GM21786 (cell line): ENCODE results near the gene ARMC6.

Experiments
- ATAC-seq: cut with Tn5 transposase; IDR thresholded peaks from one replicate; pipeline ENCODE4 v1.9.1; 2021; ENCODE audit not compliant: unreplicated experiment

ARMC6 gene

DNA sequence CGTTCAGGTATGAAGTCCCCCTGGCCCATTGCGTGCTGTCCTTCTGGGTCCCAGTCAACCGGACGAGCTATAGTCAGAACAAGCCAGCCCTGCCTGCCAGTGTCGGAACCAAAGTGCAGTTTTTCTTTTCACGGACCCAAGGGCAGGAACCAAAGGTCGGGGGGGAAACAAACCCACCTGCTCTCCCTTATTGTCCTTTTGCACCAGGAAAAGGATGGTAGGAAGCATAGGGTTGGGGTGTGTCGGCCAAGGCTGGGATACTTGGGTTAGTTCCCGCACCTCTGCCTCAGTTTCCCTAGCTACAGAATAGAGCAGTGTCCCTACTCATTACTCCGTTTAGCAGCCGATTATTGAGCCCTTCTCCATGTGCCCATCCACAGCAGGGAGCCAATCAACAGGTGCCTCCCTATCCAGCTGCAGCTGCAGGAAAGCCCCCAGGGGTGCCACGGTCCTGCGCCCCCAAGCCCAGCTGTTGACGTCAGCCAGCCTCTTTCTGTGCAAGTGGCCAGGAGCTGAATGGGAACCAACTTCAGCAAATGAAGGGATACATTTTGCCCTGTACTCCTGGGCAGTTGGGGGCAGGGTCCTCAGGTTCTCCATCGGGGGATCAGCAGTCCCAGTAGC lies 21.0 kb downstream of the ARMC6 start:
- no peak for ATAC-seq

DNA sequence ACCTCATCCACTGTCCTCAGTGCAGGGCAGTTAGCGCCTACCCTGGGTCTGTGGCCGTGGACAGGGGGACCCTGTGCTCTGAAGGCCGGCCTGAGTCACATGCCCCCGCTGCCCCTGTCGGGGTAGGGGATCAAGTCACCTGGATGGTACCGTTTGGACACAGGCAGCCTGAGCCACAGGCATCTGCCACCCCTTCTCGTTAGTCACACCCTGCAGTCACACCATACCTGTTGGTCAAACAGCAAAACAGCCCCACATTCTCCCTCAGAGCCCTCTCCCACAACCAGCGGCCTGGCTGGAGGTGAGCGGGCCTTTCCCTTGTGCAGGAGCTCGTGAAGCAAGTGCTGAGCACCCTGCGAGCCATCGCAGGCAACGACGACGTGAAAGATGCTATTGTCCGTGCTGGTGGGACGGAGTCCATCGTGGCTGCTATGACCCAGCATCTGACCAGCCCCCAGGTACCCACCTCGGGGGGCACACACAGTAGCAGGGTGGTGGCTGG lies 21.6 kb downstream of the ARMC6 start:
- ATAC-seq = no peak

DNA sequence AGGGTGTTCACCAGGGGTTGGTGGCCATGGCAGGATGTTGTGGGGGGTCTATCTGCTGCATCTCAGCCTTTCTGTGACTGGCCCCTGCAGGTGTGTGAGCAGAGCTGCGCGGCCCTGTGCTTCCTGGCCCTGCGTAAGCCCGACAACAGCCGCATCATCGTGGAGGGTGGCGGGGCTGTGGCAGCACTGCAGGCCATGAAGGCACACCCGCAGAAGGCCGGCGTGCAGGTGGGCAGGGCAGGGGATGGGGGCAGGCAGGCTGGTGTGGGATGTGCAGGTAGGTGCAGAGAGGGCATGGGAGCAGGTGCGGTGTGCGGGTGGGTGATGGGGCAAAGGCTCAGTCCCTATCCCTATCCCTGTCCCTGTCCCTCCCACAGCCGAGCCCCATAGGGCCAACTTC lies 22.3 kb downstream of the ARMC6 start:
- ATAC-seq = no peak

DNA sequence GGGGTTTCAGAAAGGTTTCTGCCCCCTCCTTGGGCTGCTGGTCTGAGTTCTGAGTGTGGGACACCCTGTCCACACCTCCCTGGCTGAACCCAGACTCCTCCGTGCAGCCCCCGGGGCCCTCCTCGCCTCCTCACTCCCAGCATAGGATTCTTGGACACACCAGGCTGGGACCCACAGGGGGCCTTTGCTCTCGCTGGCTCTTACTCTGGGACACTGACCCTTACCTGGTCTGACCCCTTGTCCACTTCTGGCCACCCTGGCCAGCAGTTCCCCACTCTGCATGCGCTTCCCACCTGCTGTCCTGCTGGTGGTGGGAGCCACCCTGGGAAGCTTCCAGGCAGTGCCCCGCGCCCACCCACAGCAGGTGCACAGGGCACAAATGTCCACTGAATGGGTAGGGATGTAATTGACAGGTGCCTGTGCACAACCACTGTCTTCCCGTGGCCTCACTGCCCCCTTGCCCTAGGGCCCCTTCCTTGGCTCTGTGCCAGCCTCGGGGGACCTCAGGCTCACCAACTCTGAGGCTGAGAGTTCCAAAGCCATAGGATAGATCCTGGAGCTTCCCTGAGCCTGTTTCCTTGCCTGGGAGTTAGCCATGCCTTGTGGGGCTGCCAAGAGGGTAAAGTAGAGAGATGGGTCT lies 23.4 kb downstream of the ARMC6 start:
- no peak for ATAC-seq

DNA sequence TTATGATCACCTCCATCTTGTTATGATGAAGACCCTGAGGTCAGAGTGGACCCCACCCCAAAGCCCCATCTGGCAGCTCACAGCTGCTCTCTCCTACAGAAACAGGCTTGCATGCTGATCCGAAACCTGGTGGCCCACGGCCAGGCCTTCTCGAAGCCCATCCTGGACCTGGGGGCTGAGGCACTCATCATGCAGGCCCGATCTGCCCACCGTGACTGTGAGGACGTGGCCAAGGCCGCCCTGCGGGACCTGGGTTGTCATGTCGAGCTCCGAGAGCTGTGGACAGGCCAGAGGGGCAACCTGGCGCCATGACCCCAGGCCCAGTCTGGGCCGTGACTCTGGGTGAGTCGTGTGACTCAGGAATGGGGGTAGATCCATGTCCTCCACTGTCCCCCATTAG lies 23.9 kb downstream of the ARMC6 start:
- ATAC-seq = no peak

DNA sequence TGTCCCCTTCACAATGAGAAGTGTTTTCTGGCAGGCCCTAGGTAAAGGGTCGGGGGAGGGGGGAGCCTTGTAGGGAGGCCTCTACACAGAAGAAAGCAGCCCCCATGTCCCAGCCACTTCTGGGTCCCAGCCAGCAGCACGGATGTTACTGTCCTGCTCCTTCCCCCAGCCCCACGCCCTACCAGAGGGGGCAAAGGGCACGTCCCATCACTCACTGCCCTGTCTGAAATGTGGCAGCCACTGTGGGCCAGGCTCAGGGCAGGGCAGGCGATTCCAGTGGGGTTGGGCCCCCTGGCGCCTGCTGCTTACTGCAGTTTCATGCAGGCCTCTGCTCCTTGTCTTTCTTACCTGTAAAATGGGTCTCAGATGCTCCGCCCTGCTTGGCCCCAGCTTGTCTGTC lies 24.3 kb downstream of the ARMC6 start:
- no peak for ATAC-seq

DNA sequence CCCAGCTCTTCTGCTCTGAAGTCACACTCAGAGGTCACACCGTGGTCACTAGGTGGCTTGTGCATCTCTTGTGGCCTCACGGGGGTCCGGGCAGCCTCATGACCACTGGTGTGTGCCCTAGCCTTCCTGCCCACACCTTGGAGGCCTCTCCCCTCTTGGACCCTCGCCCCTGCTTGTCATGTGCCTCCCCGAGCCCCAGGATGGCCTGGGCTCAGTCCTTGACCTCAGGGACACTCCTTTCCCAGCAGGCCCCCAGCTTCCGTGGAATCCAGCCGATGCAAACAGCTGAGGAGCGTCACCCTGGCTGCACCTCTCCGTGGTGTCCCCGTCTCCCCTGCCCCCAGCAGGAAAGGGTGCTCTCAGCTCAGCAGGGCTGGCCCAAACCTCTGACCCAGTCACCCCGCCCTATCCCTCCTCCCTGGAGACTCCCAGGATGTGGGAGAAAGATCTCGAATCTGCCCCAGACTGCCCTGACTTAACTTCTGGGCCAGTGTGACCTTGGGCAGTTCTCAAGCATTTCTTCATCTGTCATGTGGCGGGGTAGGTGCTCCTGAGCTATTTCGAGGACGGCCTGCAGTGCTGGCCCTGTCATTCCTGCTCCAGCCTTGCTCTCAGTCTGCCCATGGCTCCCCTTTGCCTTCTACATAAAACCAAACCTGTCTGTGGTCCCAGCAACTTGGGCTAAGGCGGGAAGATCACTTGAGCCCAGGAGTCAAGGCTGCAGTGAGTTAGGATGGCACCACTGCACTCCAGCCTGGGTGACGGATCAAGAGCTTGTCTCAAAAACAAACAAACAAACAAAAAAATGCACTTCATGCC lies 25.8 kb downstream of the ARMC6 start:
- ATAC-seq = no peak

DNA sequence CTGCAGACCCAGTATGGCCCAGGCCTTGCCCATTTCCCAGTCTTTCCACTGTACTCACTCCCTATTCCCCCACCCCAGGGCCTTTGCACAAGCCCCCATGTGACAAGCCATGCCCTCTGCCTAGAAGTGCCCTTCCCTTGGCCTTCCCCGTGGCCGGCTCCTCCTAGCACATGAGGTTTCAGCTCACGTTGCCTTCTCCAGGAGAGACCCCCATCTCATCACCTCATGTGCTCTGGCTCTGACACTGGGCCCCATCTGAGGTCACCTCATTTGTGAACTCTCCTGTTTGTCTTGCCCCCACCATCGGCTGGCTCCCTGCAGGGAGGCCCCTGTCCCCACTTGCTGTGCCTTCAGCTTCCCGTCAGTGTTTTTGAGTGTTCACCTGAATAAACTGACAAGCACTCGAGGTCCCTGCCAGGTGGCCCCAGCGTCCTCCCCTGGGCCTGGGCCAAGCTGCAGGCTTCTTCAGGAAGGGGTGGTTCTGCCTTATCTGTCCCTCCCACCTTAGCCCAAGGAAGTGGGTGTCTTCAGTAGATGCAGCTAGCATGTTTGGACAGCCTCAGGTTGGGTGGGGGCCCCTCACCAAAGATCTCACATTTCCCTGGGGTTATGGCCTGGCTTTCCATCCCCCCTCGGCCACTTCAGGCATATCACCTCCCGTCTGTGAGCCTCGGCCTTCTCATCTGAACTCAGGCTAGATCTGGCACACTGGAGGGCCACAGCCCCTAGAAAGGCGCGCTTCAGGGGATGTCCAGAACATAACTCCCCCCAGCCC lies 26.6 kb downstream of the ARMC6 start:
- ATAC-seq = no peak

DNA sequence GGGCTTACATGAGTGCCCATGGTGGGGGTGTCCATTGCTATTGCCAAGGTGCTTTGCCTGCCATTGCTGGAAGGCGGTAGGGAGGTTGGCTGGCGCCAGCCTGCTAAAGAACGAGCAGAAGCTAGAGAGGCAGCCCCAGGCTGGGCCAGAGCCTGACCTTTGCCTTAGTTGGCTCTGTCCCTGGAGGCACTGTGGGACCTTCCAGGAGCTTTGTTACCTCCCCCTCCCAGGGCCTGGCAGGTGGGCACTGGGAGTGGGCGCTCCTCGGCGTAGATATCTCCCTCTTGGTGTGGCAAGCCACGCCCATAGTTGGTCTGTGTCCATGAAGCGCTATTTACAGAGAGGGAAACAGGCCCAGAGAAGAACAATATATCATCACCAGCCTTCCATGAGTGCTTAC lies 28.1 kb downstream of the ARMC6 start:
- ATAC-seq = no peak

DNA sequence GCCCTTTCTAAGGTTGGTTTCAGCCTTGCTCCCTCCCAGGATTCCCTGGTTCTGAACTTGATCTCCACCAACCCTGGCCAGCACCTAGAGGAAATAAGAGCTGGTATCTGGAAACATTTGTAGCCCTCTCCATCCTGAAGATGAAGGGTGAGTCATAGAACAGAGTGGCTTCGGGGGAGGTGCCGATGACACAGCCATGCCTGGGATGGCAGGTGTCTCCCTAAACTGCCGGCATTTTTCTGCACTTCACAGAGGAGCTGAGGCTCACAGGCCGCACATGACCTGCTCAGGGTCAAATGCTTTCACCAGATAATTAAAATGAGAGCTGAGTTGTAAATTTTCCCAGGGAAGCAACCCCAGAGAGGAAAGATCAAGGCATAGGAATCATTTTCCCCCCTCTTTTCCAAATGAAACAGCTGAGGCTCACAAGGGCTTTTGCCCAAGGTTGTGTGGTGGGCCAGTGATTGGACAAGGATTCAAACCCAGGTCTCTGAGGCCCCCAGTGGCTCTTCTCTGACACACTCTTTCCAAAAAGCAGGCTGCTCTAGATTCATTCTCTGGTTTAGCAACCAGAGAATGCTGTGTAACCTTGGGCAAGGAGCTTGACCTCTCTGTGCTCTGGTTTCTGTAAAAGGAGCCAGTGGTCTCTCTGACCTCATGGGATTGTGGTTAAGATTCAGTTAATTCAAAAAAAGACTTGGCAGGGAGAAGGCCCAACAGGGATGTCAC lies 29.2 kb downstream of the ARMC6 start:
- ATAC-seq = no peak

DNA sequence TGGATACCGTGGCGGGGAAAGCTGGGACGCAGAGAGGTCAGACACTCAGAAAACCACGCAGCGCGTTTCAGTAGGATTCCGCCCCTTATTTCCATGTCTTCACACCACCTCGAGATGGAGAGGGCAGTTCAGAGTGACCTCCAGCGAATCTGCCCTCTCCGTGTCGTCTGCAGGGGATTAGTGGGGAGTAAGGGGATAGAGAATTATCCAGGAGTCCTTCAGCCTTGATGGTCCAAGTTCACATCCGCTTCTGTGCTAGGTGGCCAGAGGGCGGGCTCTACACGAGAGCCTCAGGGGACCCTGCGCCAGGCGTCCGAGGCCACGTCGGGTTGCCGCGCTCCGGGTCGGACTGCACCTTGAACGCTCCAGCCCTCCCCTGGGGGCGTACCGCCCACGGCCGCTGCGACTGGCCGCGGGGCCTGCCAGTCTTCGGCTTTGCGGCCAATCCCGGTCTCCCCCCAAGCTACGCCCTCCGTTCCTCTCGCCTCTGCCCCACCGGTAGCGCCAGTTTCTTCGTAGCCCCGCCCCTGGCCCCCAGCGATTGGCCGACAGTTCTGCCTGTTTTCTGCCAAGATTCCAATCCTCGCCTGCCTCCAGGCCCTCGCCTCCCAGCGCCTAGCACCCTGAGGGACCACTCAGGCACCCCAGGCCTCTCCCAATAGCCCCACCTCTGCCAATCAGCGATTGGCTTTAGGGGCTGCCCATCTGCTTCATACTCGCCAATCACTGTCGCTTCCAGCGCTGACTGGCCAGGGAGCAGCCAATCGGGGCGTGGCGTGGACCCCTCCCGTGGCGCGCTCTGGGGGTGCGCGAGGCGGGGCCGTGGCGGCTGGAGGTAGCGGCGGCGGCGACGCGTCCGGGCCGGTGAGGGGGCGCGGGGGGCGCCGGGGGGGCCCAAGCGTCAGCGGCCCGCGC lies 30.0 kb downstream of the ARMC6 start, which contains the start of gene SLC25A42:
Gene SLC25A42 (plus strand): TSS at position 812 of the 915 bp plus-strand sequence. CDS start 32,131 bp downstream, outside the sequence.
- peak; percentile 88 for ATAC-seq

DNA sequence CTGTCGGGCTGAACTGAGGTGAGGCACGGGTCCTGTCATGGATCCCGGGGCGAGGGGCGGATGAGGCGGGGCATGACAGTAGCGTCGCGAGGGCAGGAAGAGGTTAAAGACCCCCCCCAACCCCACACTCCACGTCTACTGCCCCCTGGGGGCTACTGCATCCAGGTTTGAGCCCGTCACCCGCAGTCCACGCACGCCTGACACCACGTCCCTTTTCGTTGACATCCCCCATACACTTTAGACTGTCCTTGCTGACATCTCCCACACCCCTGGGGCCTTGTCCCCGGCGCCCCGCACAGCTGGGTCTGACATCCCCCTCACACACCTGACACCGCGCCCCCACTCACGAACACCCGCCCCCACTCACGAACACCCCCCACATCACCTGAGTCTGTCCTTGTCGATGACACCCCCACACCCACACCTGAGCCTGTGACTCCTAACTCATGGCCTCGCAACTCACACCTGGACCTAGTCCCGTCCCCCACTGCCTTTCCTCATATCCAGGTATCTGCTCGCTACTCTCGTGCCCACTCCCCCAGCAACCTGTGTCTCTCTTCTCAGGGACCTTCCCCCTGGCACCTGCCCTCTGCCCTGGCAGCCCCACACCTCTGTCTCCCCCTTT lies 30.8 kb downstream of the ARMC6 start:
- no peak for ATAC-seq

DNA sequence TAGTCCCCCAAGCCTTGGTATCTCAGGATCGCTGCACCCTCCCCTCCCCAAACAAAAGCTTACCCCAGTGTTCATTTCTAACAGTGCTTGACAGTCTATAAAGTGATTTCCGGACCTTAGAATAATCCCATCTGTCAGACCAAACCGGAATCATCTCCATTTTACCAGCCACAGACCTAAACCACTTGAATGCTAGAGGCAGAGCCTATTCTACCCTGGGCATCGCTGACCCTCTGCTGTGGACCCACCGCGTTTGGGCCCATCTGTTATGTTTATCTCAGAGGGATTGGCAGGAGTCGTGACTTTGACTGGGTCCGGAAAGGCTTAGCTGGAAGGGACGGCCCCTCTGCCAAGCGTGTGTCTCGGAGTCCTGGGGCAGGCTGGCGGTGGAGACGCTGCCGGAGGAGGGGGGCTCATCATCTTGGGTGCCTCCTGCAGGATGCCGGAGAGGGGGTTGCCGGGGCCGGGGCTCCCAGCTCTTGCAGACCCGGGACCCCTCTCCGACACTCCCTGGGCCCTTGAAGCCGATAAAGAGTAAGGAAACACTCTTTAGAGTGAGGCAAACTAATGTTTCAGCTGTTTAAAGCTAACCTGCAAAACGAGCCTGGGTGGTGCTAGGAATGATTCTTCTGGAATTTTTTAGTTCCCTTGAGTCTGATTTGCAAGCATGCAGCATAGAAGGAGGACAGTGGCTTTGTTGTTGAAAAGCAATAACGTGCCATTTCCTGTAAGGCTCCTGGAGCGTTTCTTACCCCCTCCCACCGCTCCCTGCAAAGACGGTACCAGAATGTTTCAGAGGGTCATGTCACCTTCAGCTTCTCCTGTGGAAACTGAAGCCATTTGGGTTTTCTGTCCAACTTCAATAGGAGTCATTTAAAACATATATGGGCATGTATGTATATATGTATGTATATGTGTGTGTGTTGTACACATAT lies 31.7 kb downstream of the ARMC6 start:
- no peak for ATAC-seq

DNA sequence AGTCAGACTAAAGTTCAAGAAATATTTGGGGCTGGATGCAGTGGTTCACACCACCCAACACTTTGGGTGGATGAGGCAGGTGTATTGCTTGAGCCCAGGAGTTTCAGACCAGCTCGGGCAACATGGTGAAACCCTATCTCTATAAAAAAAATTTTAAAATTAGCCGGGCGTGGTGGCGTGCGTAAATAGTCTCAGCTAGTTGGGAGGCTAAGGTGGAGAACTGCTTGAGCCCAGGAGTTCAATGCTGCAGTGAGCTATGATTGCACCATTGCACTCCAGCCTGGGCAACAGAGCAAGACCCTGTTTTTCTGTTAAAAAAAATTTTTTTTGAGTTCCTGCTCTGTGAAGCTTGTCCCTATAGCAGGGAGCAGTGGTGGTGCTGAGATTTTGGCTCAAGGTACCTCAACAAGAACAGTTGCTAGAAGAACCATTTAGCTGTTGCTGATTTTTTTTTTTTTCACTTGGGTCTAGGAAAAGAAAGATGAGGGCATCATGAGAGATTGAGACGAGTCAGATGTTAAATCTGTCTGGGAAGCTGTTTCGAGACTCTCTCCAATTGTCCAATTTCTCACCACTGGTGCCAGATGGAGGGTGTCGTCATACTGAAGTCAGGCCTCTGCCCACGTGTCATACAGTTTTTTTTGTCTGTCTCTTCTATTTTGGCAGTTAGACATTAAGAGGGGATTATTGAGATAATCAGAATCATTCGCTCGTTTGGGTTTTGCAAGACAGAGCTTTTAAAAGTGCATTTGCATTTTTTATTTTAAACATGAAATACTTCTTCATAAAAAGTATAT lies 34.1 kb downstream of the ARMC6 start:
- ATAC-seq = no peak

DNA sequence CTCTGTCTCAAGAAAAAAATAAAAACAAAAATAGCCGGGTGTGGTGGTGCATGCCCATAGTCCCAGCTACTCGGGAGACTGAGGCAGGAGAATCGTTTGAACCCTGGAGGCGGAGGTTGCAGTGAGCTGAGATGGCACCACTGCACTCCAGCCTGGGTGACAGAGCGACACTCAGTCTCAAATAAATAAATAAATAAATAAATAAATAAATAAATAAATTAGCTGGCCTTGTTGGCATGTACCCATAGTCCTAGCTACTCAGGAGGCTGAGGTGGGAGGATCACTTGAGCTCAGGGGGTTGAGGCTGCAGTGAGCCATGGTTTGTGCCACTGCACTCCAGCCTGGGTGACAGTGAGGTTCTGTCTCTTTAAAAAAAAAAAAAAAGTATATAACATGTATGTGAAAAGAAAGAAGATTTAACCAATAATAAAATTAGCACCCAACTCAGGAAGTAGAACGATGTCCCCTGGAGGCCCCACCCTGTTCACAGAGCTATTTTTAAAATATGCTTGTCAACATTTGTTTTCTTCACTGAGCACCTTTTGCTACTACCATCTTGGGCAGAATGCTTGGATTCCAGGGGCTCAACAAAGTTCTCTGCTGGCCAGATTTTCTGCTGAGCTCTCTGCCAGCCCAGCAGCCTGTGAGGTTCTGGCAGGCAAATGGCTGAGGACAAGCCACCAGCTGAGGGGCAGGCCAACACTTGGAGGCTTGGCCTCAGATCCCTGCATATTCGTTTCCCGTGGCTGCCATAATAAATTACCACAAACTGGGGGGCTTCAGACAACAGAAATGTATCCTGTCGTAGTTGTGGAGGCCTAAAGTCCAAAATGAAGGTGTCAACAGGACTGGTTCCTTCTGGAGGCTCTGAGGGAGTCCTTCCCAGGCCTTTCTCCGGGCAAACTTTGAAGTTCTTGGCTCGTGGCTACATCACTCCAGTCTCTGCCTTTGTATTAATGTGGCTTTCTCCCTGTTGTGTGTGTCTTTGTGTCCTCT lies 35.6 kb downstream of the ARMC6 start:
- no peak for ATAC-seq

DNA sequence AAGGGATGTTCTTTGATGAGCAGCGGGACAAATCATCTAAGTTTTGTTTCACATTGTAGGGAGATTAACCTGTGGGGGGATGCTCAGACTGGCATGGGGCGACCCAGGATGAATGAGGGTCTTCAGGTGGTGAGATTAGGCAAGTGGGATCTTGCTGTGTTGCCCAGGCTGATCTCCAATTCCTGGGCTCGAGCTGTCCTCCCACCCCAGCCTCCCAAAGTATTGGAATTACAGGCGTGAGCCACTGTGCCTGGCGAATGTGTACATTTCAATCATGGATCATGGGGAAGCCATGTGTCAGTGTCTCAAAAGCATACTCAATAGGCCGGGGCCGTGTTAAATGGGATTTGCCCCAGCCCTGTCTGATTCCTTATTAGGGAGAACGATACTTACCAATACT lies 38.5 kb downstream of the ARMC6 start:
- ATAC-seq = no peak
